SK-N-SH treated with all-trans-retinoic acid at 6 μM for 48 hours (cell line): ENCODE data around the gene PSG3.
"Not testable (repeated sequence)": the region's sequence is repeated elsewhere in the genome, so short reads cannot be mapped to it uniquely, and the experiment has no call there.

ENCODE experiments used
- GLIS3 ChIP-seq: fragments of 250-450 bp; sonication (Bioruptor Pico); IDR thresholded peaks from 2 replicates; pipeline ENCODE4 v1.5.0; 2020; ENCODE audit warnings: mild to moderate bottlenecking, moderate library complexity
- RARB ChIP-seq: fragments of 250-450 bp; sonication (Bioruptor Pico); IDR thresholded peaks from 2 replicates; pipeline ENCODE4 v1.8.0; 2021; ENCODE audit warnings: mild to moderate bottlenecking, moderate library complexity
- TF ChIP-seq, protein P1 (sequence below): fragments of 250-450 bp; sonication (Bioruptor Pico); IDR thresholded peaks from 2 replicates; pipeline ENCODE4 v1.5.0; 2020; ENCODE audit warnings: mild to moderate bottlenecking, moderate library complexity

GRCh38 chr19:42788766-42789165 is 48.5 kb upstream of the PSG3 start:
- not testable (repeated sequence) for TF ChIP-seq GLIS3, RARB
- TF ChIP-seq, protein P1, sequence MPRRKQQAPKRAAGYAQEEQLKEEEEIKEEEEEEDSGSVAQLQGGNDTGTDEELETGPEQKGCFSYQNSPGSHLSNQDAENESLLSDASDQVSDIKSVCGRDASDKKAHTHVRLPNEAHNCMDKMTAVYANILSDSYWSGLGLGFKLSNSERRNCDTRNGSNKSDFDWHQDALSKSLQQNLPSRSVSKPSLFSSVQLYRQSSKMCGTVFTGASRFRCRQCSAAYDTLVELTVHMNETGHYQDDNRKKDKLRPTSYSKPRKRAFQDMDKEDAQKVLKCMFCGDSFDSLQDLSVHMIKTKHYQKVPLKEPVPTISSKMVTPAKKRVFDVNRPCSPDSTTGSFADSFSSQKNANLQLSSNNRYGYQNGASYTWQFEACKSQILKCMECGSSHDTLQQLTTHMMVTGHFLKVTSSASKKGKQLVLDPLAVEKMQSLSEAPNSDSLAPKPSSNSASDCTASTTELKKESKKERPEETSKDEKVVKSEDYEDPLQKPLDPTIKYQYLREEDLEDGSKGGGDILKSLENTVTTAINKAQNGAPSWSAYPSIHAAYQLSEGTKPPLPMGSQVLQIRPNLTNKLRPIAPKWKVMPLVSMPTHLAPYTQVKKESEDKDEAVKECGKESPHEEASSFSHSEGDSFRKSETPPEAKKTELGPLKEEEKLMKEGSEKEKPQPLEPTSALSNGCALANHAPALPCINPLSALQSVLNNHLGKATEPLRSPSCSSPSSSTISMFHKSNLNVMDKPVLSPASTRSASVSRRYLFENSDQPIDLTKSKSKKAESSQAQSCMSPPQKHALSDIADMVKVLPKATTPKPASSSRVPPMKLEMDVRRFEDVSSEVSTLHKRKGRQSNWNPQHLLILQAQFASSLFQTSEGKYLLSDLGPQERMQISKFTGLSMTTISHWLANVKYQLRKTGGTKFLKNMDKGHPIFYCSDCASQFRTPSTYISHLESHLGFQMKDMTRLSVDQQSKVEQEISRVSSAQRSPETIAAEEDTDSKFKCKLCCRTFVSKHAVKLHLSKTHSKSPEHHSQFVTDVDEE (CRISPR knock-in tag): not testable (repeated sequence)
